NCI-H1436 (cell line): ENCODE measurements around the gene ZFY.
"Not testable (repeated sequence)": the region's sequence is repeated elsewhere in the genome, so short reads cannot be mapped to it uniquely, and the experiment has no call there.

Source experiments
- DNase-seq: peaks from one replicate; lab custom pipeline; 2025; lab: John Stamatoyannopoulos, UW

The ZFY gene

DNA sequence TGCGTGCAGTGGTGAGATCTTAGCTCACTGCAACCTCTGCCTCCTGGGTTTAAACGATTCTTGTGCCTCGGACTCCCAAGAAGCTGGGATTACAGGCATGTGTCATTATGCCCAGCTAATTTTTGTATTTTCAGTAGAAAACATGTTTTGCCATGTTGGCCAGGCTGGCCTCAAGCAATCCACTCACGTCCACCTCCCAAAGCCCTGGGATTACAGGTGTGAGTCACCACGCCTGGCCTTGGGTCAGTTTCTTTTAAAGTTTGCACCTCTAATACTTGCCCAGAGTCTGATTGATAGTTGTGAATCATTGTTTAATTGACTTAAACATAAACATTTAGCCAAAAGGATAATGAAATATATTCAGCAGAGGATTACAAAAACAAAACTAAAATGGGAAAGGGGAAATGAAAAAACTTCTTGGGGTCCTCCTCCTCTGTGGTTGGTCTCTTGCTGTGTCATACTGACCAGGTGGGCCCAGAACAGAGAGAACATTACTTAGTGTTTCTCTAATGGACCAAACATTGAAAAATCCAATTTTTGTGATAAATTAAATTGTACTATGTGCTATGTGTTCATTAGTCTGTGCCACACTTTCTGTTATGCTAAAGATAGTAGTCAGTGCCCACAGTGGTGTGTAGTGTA lies 38.0 kb downstream of the ZFY start:
- DNase-seq, result no peak

- DNase-seq, result no peak
These were observed 44.1 kb downstream of the ZFY start for GRCh38 chrY:2979283-2979682.

- no peak for DNase-seq
These were observed 49.3 kb downstream of the ZFY start for GRCh38 chrY:2984491-2984890.

- not testable (repeated sequence) for DNase-seq
These were observed 52.0 kb downstream of the ZFY start for GRCh38 chrY:2987178-2987577.

- not testable (repeated sequence) for DNase-seq
These were observed 62.2 kb downstream of the ZFY start for GRCh38 chrY:2997369-2997768.

- DNase-seq, result no peak
These were observed 67.0 kb downstream of the ZFY start for GRCh38 chrY:3002190-3002589.

- no peak for DNase-seq
These were observed 67.7 kb downstream of the ZFY start for GRCh38 chrY:3002680-3003515.

DNA sequence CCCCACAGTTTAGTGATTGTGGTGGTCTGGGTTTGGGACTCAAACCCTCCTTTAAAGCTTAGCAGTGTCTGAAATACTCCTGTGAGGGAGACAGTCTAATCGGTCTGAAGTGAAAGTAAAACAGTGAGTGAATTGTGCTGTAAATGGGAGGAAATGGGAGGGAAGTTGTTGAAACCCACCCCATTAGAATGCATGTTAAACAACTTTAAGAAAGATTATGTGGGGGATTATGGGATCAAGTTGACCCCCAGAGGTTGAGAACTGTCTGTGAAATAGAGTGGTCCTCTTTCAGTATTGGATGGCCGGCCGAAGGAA lies 68.3 kb downstream of the ZFY start:
- DNase-seq, result no peak

GRCh38 chrY:3003846-3004245 lies 68.7 kb downstream of the ZFY start:
- DNase-seq, result no peak

DNA sequence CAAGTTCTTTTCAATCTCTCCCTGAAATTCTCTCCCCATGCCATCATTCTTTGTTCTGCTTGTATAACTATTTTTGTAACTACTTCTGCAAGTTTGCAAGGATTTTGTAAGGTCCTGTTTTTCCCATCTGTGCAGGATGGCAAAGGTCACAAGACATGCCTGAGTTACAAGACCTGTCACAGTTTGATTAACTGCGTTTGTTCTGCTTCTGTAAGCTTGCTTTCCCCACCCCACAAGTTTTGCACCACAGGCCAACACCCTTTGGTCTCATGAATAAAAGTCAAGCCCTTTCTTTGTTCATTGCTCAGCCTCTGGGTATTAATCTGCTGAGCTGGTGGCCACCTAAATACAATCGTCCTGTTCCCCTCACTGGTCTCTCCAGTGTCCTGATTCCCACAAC lies 70.8 kb downstream of the ZFY start:
- not testable (repeated sequence) for DNase-seq

DNA sequence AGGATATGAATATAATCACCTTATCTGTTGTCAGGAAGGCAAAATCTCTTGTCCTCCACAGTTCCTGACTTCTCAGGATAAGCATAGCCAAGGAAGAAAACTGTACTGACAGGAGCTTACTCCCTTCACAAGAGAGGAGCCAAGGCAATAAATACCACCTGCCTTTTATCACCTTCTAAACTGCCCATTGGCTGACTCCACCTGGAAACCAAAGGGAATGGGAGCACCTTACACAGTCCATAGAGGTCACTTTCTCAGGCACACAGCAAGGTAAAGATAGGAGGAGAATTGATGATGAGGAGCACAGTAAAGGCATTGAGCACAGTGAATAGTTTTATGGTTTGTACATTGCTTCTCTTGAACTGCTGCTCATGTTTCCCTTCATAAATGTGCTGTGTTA lies 72.8 kb downstream of the ZFY start:
- DNase-seq, result no peak

DNA sequence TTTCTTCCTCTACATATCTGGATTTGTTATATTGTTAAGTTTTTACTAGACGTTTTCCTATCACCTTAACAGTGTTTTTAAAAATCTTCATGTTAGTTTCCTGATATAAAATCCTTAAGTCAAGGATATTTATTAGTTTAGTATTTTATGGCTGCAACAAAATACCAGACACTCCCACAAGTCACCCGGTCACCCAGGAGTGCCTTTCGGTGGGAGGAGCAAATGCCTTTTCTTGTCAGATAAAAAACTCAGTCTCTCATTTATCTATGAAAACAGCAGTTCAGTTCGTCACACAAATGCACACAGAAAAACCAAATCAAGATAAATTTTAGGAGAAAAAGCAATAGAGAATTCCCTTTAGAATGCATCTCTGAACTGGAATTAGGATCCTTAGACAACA lies 77.0 kb downstream of the ZFY start:
- no peak for DNase-seq

DNA sequence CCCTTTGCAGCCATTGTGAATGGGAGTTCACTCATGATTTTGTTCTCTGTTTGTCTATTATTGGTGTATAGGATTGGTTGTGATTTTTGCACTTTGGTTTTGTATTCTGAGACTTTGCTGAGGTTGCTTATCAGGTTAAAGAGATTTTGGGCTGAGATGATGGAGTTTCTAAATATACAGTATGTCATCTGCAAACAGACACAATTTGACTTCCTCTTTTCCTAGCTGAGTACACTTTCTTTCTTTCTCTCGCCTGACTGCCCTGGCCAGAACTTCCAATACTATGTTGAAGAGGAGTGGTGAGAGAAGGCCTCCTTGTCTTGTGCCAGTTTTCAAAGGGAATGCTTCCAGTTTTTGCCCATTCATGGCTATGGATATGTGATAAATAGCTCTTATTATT lies 81.4 kb downstream of the ZFY start:
- DNase-seq, result no peak

DNA sequence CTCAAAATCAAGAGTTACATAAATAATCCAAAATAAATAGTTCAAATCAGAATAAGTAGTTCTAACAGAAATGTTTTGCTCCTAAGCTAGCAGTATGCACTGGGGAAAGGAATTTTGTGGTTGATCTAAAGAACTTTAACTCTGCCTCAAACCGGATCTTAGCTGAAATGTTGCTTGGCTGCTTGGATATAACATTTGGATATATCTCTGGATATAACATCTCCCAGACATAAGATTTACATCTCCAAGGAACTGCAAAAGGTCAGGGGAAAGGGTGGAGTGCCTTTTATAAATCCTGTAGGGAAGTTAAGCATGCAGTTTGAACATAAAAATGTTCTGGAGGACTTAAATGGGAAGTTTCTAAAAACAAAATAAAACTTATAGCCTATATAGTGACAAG lies 83.4 kb downstream of the ZFY start:
- no peak for DNase-seq

GRCh38 chrY:3019584-3019983 lies 84.4 kb downstream of the ZFY start:
- no peak for DNase-seq

GRCh38 chrY:3021176-3021575 lies 86.0 kb downstream of the ZFY start:
- no peak for DNase-seq

- DNase-seq, result no peak
These were observed 88.4 kb downstream of the ZFY start for GRCh38 chrY:3023606-3024005.

DNA sequence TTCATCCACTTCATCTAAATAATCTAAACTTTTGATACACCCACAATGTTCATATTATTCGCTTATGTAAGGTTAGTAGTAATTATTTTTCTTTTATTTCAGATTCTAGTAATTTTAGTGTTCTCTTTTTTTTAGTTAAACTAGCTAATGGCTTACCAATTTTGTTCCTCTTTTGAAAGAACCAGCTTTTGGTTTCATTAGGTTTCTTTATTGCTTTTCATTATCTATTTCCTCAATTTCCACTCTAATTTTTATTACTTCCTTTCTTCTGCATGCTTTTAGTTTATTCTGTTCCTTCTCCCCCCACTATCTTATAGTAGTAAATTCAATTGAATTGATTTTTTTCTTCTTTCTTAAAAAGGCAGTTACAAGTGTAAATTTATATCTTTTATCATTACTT lies 90.2 kb downstream of the ZFY start:
- DNase-seq, result no peak
